Activated CD4-positive, alpha-beta T cell treated with anti-CD3 and anti-CD28 coated beads for 24 hours (primary cell): Measurements from ENCODE around the gene SDE2.
"Not testable (repeated sequence)": the region's sequence is repeated elsewhere in the genome, so short reads cannot be mapped to it uniquely, and the experiment has no call there.

Experiments
- DNase-seq, 2 donors: peaks; one replicate each; pipeline ENCODE4 v3.0.0-alpha.2; 2020; ENCODE audit warnings: low read depth in 2 of 2

SDE2 gene

GRCh38 chr1:225999227-225999911 lies at the start of gene SDE2:
Gene SDE2 (minus strand): TSS chr1:225999343. CDS start chr1:225999312, 31 bp downstream.
- peak; percentile 99 to 100 for DNase-seq

GRCh38 chr1:226048886-226049285 lies 49.7 kb upstream of the SDE2 start:
- no peak for DNase-seq

GRCh38 chr1:226047495-226047894 lies 48.4 kb upstream of the SDE2 start:
- no peak for DNase-seq

GRCh38 chr1:226046240-226046639 lies 47.1 kb upstream of the SDE2 start:
- no peak for DNase-seq

- no peak for DNase-seq
Measured at GRCh38 chr1:226044514-226045101, 45.5 kb upstream of the SDE2 start.

- no peak for DNase-seq
Measured at GRCh38 chr1:226041419-226041818, 42.3 kb upstream of the SDE2 start.

- DNase-seq: no peak
Measured at GRCh38 chr1:226038661-226039060, 39.5 kb upstream of the SDE2 start.

- DNase-seq: no peak
Measured at GRCh38 chr1:226035915-226036314, 36.8 kb upstream of the SDE2 start.

GRCh38 chr1:226034482-226034881 lies 35.3 kb upstream of the SDE2 start:
- DNase-seq: no peak

- no peak for DNase-seq
Measured at GRCh38 chr1:226033991-226034390, 34.8 kb upstream of the SDE2 start.

- no peak for DNase-seq
Measured at GRCh38 chr1:226033582-226033981, 34.4 kb upstream of the SDE2 start.

- DNase-seq: no peak
Measured at GRCh38 chr1:226029568-226030225, 30.6 kb upstream of the SDE2 start.

GRCh38 chr1:226029093-226029496 lies 30.0 kb upstream of the SDE2 start:
- DNase-seq: no peak

- no peak for DNase-seq
Measured at GRCh38 chr1:226027538-226028217, 28.5 kb upstream of the SDE2 start.

- no peak for DNase-seq
Measured at GRCh38 chr1:226026833-226027232, 27.7 kb upstream of the SDE2 start.

GRCh38 chr1:226023735-226024134 lies 24.6 kb upstream of the SDE2 start:
- no peak for DNase-seq

- no peak for DNase-seq
Measured at GRCh38 chr1:226021801-226022200, 22.7 kb upstream of the SDE2 start.

GRCh38 chr1:226021401-226021800 lies 22.3 kb upstream of the SDE2 start:
- DNase-seq: no peak

- DNase-seq: no peak
Measured at GRCh38 chr1:226019572-226019971, 20.4 kb upstream of the SDE2 start.

- DNase-seq: no peak
Measured at GRCh38 chr1:226017070-226017469, 17.9 kb upstream of the SDE2 start.

- no peak for DNase-seq
Measured at GRCh38 chr1:226009650-226010044, 10.5 kb upstream of the SDE2 start.

GRCh38 chr1:226007126-226007892 lies 8.2 kb upstream of the SDE2 start:
- DNase-seq: not testable (repeated sequence)
